ENCODE data around the gene RNASE13. TPM values are rescaled to one million over a fixed set of nuclear protein-coding genes. Genes with fewer than 3 reads are reported as not detected.
A peak's percentile ranks its signal among the peaks of the same experiment; 100 is the strongest.

RNASE13 gene
- total RNA-seq, 1 donor from 2014 or later: not detected

DNA sequence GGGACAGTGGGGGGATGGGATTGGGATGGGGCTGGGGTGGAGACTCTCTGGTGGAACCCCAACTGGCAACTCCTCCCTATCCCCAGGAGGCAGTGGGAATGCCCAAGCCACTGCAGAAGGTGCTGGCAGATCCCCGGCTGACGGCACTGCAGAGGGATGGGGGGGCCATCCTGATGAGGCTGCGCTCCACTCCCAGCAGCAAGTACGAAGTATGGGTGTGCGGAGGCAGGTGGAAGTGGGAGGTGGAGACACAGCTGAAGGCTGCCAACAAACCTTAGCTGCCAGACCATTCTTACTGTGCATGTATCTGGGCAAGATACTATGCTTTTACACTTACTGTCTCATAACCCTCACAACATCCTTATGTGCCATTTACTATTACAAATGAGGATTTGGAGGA lies 43.7 kb upstream of the RNASE13 start:
- DNase-seq (ENCODE audit: low spot score in 2 of 2): no peak
- no peaks in the 10 kb centered on the region for H3K4me1 ChIP-seq
- no peaks in the 10 kb centered on the region for H3K27me3 ChIP-seq
- intact Hi-C loops (cut with DNase I): no loop called here
- TF ChIP-seq, protein P1, sequence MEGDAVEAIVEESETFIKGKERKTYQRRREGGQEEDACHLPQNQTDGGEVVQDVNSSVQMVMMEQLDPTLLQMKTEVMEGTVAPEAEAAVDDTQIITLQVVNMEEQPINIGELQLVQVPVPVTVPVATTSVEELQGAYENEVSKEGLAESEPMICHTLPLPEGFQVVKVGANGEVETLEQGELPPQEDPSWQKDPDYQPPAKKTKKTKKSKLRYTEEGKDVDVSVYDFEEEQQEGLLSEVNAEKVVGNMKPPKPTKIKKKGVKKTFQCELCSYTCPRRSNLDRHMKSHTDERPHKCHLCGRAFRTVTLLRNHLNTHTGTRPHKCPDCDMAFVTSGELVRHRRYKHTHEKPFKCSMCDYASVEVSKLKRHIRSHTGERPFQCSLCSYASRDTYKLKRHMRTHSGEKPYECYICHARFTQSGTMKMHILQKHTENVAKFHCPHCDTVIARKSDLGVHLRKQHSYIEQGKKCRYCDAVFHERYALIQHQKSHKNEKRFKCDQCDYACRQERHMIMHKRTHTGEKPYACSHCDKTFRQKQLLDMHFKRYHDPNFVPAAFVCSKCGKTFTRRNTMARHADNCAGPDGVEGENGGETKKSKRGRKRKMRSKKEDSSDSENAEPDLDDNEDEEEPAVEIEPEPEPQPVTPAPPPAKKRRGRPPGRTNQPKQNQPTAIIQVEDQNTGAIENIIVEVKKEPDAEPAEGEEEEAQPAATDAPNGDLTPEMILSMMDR (IDR thresholded peaks at IDR 0.05): no peak
- H3K36me3 ChIP-seq: peaks cover 84 to 95% of the 10 kb centered on the region in 2 donors
- no peaks in the 10 kb centered on the region for H3K9me3 ChIP-seq
- no peak overlapping the region for H3K27ac ChIP-seq
- H3K4me3 ChIP-seq: no peak overlapping the region

DNA sequence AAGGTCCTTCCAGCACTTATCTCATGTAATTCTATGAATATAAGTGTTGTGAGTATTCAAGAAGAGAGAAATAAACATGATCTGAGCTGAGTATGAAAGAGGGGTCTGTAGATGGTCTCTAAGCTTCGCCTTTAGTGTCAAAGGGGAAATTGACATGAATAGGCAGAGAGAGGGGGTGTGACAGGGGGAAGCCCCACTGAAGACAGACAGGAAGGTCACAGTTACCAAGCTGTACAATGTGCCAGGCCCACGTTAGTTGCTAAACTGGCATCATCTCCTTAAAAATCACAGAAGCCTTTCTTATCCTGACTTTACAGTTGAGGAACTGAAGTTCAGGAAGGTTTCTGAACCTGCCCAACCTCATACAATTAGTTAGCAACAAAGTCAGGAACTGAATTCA lies 43.1 kb upstream of the RNASE13 start:
- intact Hi-C loops (cut with DNase I): no loop called here
- TF ChIP-seq, protein P1 (IDR thresholded peaks at IDR 0.05): no peak
- Histone ChIP-seq H3K4me3 (no peak overlapping the region), H3K4me1 (peaks cover under 1 to 4% of the 10 kb centered on the region in 2 donors), H3K36me3 (peaks cover 84 to 93% of the 10 kb centered on the region in 2 donors), H3K27me3 (no peaks in the 10 kb centered on the region), H3K9me3 (no peaks in the 10 kb centered on the region), H3K27ac (no peak overlapping the region)
- no peak for DNase-seq (ENCODE audit: low spot score in 2 of 2)

- H3K4me1 ChIP-seq: peaks cover 8 to 12% of the 10 kb centered on the region in 2 donors
- no peak overlapping the region for H3K27ac ChIP-seq
- TF ChIP-seq, protein P1 (IDR thresholded peaks at IDR 0.05): no peak
- DNase-seq (ENCODE audit: low spot score in 2 of 2): no peak
- no peaks in the 10 kb centered on the region for H3K27me3 ChIP-seq
- no peak overlapping the region for H3K4me3 ChIP-seq
- H3K36me3 ChIP-seq: peaks cover 67 to 75% of the 10 kb centered on the region in 2 donors
- intact Hi-C loops (cut with DNase I): no loop called here
- no peaks in the 10 kb centered on the region for H3K9me3 ChIP-seq
These were observed 41.3 kb upstream of the RNASE13 start for GRCh38 chr14:21075719-21076437.

DNA sequence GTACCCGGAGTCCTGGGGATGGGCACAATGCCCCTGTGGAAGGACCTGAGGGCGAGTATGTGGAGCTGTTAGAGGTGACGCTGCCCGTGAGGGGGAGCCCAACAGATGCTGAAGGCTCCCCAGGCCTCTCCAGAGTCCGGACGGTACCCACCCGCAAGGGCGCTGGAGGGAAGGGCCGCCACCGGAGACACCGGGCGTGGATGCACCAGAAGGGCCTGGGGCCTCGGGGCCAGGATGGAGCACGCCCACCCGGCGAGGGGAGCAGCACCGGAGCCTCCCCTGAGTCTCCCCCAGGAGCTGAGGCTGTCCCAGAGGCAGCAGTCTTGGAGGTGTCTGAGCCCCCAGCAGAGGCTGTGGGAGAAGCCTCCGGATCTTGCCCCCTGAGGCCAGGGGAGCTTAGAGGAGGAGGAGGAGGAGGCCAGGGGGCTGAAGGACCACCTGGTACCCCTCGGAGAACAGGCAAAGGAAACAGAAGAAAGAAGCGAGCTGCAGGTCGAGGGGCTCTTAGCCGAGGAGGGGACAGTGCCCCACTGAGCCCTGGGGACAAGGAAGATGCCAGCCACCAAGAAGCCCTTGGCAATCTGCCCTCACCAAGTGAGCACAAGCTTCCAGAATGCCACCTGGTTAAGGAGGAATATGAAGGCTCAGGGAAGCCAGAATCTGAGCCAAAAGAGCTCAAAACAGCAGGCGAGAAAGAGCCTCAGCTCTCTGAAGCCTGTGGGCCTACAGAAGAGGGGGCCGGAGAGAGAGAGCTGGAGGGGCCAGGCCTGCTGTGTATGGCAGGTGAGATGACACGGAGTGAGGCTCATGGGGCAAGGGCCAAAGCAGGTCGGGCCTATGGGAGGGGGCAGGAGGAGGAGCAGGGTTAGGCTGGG lies 40.0 kb upstream of the RNASE13 start:
- H3K4me1 ChIP-seq: peaks cover 8 to 15% of the 10 kb centered on the region in 2 donors
- peak overlapping the region in 1 of 2 donors; percentile 5 for H3K27ac ChIP-seq
- H3K4me3 ChIP-seq: no peak overlapping the region
- DNase-seq (ENCODE audit: low spot score in 2 of 2): no peak
- no peaks in the 10 kb centered on the region for H3K27me3 ChIP-seq
- peaks cover 60 to 62% of the 10 kb centered on the region in 2 donors for H3K36me3 ChIP-seq
- H3K9me3 ChIP-seq: no peaks in the 10 kb centered on the region
- TF ChIP-seq, protein P1 (IDR thresholded peaks at IDR 0.05): no peak
- intact Hi-C loops (cut with DNase I): no loop called here

- H3K27me3 ChIP-seq: no peaks in the 10 kb centered on the region
- no peak for DNase-seq (ENCODE audit: low spot score in 2 of 2)
- H3K4me3 ChIP-seq: no peak overlapping the region
- H3K9me3 ChIP-seq: no peaks in the 10 kb centered on the region
- H3K36me3 ChIP-seq: peaks cover 53 to 55% of the 10 kb centered on the region in 2 donors
- H3K4me1 ChIP-seq: peaks cover 11 to 21% of the 10 kb centered on the region in 2 donors
- TF ChIP-seq, protein P1 (IDR thresholded peaks at IDR 0.05): no peak
- intact Hi-C loops (cut with DNase I): no loop called here
- peak overlapping the region in 1 of 2 donors; percentile 96 for H3K27ac ChIP-seq
These were observed 39.3 kb upstream of the RNASE13 start for GRCh38 chr14:21073921-21074320.
